ENCODE results near the gene OGFRL1.
A peak's percentile ranks its signal among the peaks of the same experiment; 100 is the strongest.
"Not testable (repeated sequence)": the region's sequence is repeated elsewhere in the genome, so short reads cannot be mapped to it uniquely, and the experiment has no call there.

The OGFRL1 gene

DNA sequence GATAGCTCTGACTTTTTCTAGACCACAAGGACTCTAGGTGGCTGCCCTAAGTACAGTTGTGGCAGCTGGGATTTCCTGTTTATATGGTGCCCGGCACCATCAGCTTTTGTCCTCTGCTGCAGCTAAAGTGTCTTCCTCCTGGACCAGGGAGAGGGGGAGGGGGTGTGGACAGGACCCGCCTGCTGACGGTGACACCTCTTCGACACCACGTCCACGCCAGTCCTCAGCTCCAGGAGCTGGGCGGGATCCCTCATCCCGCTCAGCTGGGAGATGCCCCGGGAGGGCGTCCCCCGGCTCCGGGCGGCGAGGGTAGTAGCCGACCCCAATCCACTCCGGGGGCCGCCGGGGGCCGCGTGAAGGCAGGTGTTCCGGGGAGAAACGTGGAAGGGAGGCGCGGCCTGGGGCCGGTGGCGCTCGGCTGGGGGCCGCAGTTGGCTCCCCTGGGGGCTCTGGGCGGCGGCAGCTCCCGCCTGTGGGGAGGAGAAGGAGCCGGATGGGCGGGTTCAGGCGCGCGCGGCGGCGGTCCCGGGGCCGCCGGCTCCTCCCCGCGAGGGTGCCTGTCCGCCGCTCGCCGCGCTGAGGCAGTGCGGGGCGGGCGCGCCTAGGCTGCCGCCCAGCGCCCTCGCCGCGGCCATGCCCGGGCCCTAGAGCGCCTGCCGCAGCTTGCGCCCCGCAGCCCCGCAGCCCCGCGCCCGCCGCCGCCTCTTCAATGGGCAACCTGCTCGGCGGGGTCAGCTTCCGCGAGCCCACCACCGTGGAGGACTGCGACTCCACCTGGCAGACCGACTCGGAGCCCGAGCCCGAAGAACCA is at the start of gene OGFRL1:
Gene OGFRL1, plus strand, starts transcription at position 584 of the 811 bp plus-strand sequence. Its CDS starts 126 bp downstream, at position 710.
- DNase-seq, result peak; percentile 33

GRCh38 chr6:71239694-71240093 is 48.9 kb upstream of the OGFRL1 start:
- DNase-seq, result no peak

- no peak for DNase-seq
Observed at GRCh38 chr6:71245265-71246049, 43.2 kb upstream of the OGFRL1 start.

- peak; percentile 18 for DNase-seq
Observed at GRCh38 chr6:71246596-71246995, 42.0 kb upstream of the OGFRL1 start.

DNA sequence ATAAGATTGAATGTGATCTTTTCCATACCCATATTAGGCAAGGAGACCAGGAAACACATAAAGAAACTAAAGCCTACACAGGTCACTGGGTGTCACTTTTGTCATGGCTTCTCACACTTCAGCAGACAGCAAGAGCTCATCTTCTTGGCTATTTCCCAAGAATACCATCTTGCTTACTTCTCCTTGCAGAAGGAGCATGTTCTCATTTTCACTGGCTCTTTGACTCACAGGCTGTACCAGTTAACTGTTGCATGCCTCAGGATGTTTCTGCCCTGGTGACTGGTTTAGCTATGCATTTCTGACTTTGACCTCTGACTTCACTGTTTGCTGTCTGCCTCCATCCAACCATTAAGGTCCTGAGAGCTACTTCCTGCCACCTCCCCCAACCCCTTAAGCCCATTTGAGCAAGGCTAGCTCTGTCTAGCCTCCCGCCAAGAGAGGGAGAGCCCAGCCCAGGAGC is 40.3 kb upstream of the OGFRL1 start:
- no peak for DNase-seq

DNA sequence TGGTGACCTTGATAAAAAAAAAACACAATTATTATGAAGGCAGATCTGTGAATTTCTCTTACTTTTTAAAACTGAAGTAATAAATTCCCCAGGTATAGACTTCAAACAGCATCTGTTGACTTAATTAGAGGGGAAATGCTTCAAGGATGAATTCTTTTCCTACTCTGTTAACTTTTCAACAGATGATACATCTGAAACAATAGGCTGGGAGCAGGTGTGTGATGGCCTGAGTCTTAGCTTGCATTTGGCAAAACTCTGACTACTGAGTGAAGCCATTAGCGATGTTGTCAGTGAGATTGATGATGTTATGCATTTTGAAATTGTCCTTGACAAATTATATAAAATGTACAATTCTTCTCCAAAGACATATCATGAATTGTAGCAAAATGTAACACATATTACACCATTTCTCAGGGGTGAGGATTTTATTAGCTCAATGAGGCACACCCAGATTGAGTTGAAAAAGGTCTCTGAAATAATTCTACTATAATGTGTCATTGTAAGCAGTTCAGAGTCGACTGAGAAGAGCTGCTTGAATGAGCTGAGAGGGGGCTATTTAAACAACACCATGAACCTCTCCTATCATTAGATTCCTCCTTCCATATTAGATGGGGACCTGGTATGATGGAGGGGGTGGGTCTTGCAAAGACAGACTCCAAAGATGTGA is 39.6 kb upstream of the OGFRL1 start:
- no peak for DNase-seq

GRCh38 chr6:71250099-71250602 is 38.5 kb upstream of the OGFRL1 start:
- DNase-seq, result no peak

DNA sequence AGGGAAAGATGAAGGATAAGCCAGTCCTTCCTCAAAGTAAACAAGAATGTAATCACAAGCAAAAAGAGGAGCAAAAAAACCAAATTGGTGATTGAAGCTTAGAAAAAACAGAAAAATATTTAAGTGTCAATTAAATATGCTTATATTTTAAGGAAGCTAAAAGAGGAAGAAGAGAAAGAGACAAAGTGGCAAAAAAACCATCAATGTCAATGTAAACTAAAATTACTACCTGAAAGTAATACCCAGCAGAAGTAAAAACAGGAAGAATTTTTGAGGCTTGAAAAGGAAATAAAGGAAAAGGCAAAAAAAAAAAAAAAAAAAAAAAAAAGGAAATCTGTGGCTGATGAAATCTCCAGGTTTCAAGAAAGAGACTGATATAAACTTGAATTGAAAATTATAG is 36.2 kb upstream of the OGFRL1 start:
- DNase-seq, result no peak

DNA sequence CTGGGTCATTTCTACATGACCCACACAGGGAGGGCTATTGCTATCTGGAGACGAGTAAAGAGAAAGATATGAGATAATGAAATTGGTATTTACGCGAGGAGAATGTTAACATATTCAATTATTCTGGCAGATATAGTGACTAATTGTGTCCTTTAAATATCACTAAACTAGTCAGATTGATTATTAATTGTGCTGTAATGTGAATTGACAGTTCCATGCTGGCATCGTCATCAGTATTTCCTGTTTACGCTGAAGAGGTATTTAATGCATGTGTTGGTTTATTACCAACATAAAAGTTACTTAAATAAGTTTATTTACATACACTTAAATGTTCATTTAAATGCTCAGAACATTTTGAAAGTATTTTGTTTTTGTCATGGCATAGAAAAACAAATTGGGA is 35.7 kb upstream of the OGFRL1 start:
- DNase-seq, result no peak

DNA sequence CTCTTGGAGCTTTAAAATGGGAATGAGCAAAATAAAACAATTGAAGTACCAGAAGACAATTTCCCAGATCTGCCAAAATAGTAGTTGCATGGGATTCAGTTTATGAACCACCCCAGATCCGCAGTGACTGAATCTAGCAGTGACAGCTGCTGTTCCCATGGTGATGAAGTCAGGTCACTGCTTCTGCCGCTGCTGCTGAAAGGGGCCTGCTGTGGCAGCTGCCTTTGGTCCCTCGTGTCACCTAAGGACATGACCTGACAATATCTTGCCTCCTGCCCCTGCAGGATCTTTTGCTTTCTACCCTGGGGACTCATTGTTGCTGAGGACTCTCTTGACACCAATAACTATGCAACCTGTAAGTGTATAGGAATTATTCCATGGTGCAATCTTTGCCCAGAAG is 34.3 kb upstream of the OGFRL1 start:
- DNase-seq, result peak; percentile 86

GRCh38 chr6:71258078-71258866 is 30.3 kb upstream of the OGFRL1 start:
- no peak for DNase-seq

GRCh38 chr6:71259888-71260604 is 28.6 kb upstream of the OGFRL1 start:
- DNase-seq, result no peak

DNA sequence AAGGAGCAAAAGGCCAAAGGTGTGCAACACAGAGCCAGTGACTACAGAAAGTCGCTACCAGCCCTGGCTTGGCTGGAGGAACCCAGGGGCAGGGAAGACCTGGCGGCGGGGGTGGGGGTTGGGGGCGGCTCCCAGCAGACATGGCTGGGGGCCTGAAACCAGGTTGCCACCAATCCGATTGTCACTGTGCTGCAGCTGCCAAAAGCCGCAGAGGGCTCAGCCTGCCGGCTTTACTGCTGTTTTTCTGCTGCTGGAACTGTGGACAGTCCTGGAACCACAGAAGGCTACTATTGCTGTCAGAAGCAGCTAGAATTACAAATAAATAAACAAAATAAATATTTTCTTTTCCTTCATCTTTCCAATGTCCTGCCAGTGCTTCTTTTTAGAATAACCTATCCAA is 25.7 kb upstream of the OGFRL1 start:
- DNase-seq, result no peak

DNA sequence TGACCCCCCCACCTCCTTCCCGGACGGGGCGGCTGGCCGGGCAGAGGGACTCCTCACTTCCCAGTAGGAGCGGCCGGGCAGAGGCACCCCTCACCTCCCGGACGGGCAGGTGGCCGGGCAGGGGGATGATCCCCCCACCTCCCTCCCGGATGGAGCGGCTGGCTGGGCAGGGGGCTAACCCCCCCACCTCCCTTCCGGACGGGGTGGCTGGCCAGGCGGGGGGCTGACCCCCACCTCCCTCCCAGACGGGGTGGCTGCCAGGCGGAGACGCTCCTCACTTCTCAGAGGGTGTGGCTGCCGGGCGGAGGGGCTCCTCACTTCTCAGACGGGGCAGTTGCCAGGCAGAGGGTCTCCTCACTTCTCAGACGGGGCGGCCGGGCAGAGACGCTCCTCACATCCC is 22.2 kb upstream of the OGFRL1 start:
- DNase-seq, result not testable (repeated sequence)

DNA sequence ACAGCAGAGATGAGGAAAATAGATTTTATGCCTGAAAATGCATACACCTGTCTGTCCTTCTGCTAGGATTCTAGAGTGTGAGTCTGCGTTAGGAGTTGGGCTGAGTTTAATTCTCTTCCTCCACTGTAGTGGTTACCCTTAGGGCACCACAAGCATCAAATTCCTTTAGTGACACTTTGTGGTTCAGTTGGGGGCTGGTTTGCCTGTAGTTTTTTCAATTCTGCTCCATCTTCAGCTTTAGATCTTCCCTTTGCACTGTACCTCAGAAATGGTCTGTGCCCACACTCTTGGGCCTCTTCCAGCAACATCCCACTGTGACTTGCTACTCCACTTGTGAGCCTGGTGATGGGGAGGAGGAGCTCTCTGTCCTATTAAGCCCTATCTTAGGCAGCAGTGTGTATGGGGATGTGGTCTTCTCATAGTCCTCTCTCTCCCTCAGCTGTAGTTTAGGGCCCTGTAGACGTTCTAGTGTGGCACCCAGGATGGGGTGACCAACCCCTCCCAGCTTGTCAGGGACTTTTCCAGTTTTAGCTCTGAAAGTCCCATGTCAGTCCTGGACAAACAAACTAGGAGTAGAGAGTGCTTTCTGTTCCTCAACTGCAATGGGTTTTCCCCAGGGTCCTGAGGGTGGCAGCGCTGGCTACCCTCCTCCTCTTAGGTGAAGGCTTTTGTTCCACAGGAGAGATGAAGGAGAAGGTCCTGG is 19.7 kb upstream of the OGFRL1 start:
- no peak for DNase-seq

GRCh38 chr6:71277926-71278600 is 10.5 kb upstream of the OGFRL1 start:
- no peak for DNase-seq

GRCh38 chr6:71279321-71279720 is 9.3 kb upstream of the OGFRL1 start:
- DNase-seq, result no peak

- DNase-seq, result no peak
Observed at GRCh38 chr6:71279740-71280139, 8.9 kb upstream of the OGFRL1 start.

- DNase-seq, result no peak
Observed at GRCh38 chr6:71280701-71281100, 7.9 kb upstream of the OGFRL1 start.

- DNase-seq, result no peak
Observed at GRCh38 chr6:71284785-71285184, 3.8 kb upstream of the OGFRL1 start.

DNA sequence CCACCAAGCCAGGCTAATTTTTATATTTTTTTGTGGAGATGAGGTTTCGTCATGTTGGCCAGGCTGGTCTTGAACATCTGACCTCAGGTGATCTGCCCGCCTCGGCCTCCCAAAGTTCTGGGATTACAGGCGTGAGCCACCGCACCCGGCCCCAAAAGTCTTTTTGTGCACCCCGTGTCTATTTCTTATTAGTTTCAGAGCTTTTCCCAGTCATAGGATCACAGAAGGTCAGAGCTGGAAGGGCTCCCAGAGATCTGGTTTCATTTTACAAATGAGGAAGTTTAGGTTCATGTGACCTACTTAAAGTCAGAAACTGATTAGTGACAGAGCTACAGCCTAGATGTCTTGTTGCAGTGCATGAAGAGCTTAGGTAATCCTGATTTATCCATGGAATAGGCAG is 1.6 kb upstream of the OGFRL1 start:
- peak; percentile 2 for DNase-seq

Data from NCI-H1694 (cell line).